Tibial nerve (tissue), 3 donors: ENCODE data around the gene CWF19L1.

ENCODE experiments used
- CTCF ChIP-seq, 5 experiments: fragments of 200-600 bp in 3 of 5; fragments of 450-650 bp in 2 of 5; sonication (generic) in 3 of 5; IDR thresholded peaks; one replicate each; pipeline ENCODE4 v1.5.1; 2016 to 2019; ENCODE audit warnings: antibody characterized with exemption in 5 of 5, mild to moderate bottlenecking in 3 of 5, moderate library complexity in 2 of 5
- POLR2A ChIP-seq, 2 donors: fragments of 450-650 bp; IDR thresholded peaks; one replicate each; pipeline ENCODE4 v1.6.1; 2017; ENCODE audit warnings: antibody characterized with exemption in 2 of 2, mild to moderate bottlenecking in 2 of 2, moderate library complexity in 2 of 2

- TF ChIP-seq CTCF (IDR thresholded peaks at IDR 0.05): peak in 1 of 5 experiments; percentile 41
- TF ChIP-seq POLR2A (IDR thresholded peaks at IDR 0.05): peak; percentile 40 to 73
Observed at GRCh38 chr10:100185364-100186252, 81.8 kb downstream of the CWF19L1 start, which contains the start of gene ERLIN1.
